Esophagus mucosa (tissue), 1 donor: ENCODE data around the gene UCN. TPM values are rescaled to one million over a fixed set of nuclear protein-coding genes. Genes with fewer than 3 reads are reported as not detected.
"Not testable (repeated sequence)": the region's sequence is repeated elsewhere in the genome, so short reads cannot be mapped to it uniquely, and the experiment has no call there.

Source experiments
- ATAC-seq: fragments of 200-7000 bp; cut with Tn5 transposase; one replicate; pipeline ENCODE4 v1.9.1; 2020
- total RNA-seq: library from RNA; stranded (reverse); gene quantifications from one replicate; pipeline ENCODE4 v1.2.4, GENCODE V29; 2023
- donor health status: DM: yes; HTN: yes; CAD: no.

The UCN gene
- 0.56 TPM for total RNA-seq

- peak; percentile 45 for ATAC-seq
Measured at GRCh38 chr2:27308359-27308881, at the start of gene UCN. TSS of gene UCN (minus strand) at chr2:27308445. CDS start at chr2:27307895, 550 bp downstream.

- peak; percentile 93 for ATAC-seq
Measured at GRCh38 chr2:27356382-27357181, 48.3 kb upstream of the UCN start, which contains the start of gene GTF3C2. TSS of gene GTF3C2 (minus strand) at chr2:27356764. CDS start at chr2:27343554, 13,210 bp downstream.

GRCh38 chr2:27356056-27356381 is 47.8 kb upstream of the UCN start:
- ATAC-seq, result peak; percentile 45

GRCh38 chr2:27354597-27354927 is 46.3 kb upstream of the UCN start:
- no peak for ATAC-seq

GRCh38 chr2:27353762-27354596 is 45.7 kb upstream of the UCN start:
- no peak for ATAC-seq

- not testable (repeated sequence) for ATAC-seq
Measured at GRCh38 chr2:27353386-27353761, 45.1 kb upstream of the UCN start.

GRCh38 chr2:27351802-27352598 is 43.8 kb upstream of the UCN start:
- no peak for ATAC-seq

GRCh38 chr2:27350106-27350693 is 42.0 kb upstream of the UCN start:
- no peak for ATAC-seq

- peak; percentile 87 for ATAC-seq
Measured at GRCh38 chr2:27347641-27348040, 39.4 kb upstream of the UCN start.

- no peak for ATAC-seq
Measured at GRCh38 chr2:27336173-27336572, 27.9 kb upstream of the UCN start.

- peak; percentile 55 for ATAC-seq
Measured at GRCh38 chr2:27335311-27335710, 27.1 kb upstream of the UCN start.

GRCh38 chr2:27324720-27325119 is 16.5 kb upstream of the UCN start:
- ATAC-seq, result no peak

- no peak for ATAC-seq
Measured at GRCh38 chr2:27323596-27324285, 15.5 kb upstream of the UCN start.

GRCh38 chr2:27322766-27323595 is 14.7 kb upstream of the UCN start, which contains the start of gene MPV17:
TSS of gene MPV17 (minus strand) at chr2:27323097. CDS start at chr2:27322517, 580 bp downstream.
- peak; percentile 93 for ATAC-seq

- ATAC-seq, result peak; percentile 35
Measured at GRCh38 chr2:27322301-27322765, 14.1 kb upstream of the UCN start.

GRCh38 chr2:27320958-27321543 is 12.8 kb upstream of the UCN start:
- peak; percentile 77 for ATAC-seq

- not testable (repeated sequence) for ATAC-seq
Measured at GRCh38 chr2:27319839-27320238, 11.6 kb upstream of the UCN start.

- no peak for ATAC-seq
Measured at GRCh38 chr2:27316655-27317412, 8.6 kb upstream of the UCN start.

- ATAC-seq, result no peak
Measured at GRCh38 chr2:27315122-27315521, 6.9 kb upstream of the UCN start.
